ENCODE measurements around the gene DCTN1.

DCTN1 gene

DNA sequence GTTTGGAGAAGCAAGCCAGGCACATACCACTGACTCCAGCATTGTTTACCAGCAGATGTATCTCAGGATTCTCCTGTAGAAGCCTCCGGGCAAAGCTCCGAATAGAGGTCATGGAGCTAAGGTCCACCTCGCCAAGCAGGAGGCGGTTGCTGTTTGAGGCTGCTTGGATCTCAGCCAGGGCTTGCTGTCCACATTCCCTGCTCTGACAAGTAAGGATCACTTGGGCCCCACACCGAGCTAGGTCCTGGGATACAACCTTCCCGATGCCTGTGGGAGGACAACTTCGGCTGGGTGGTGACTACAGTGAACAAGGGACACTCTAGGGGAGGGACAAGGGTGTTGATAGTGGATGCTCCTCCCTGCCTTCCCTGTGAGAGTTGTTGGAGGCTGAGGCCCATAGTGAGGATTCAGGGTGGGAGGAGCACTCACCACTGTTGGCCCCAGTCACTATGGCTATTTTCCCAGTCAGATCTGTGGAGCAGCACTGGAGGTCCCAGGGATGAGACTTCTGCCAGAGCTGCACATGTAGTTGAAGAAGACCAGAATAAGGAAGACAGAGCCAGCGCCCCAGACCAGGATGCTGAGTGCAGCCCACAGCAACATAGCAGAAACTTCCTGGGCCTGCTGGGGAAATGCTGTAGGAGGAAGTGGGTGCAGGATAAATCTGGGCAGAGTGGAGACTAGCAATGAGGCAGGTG, 33.0 kb upstream of the DCTN1 start:
- DNase-seq: no peak

GRCh38 chr2:74407682-74408081, 27.6 kb upstream of the DCTN1 start:
- no peak for DNase-seq

- no peak for DNase-seq
These were observed 25.9 kb upstream of the DCTN1 start for GRCh38 chr2:74406035-74406434.

- DNase-seq: no peak
These were observed 21.8 kb upstream of the DCTN1 start for GRCh38 chr2:74401891-74402290.

DNA sequence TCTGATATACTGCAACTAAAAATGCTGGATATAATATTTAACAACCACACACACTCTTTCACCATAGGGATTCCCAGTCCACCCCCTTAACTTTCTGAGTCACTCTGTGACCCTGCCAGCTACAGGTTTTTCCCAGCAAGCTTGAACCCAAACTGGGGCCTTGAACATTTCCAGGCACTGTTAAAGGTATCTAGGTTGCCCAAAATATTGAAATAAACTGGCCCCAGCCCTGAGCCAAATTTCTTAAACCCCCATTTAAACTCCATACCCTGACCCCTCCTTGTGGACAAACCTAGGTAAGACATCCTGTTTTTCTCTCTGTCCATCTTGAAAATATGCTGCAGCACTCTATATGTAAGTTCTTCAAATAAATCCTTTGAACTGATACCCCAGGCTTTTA, 19.7 kb upstream of the DCTN1 start:
- peak; percentile 40 for DNase-seq

- no peak for DNase-seq
These were observed 16.0 kb upstream of the DCTN1 start for GRCh38 chr2:74396149-74396548.

- DNase-seq: no peak
These were observed 13.4 kb upstream of the DCTN1 start for GRCh38 chr2:74393525-74393924.

- DNase-seq: no peak
These were observed 12.3 kb upstream of the DCTN1 start for GRCh38 chr2:74392449-74392743.

DNA sequence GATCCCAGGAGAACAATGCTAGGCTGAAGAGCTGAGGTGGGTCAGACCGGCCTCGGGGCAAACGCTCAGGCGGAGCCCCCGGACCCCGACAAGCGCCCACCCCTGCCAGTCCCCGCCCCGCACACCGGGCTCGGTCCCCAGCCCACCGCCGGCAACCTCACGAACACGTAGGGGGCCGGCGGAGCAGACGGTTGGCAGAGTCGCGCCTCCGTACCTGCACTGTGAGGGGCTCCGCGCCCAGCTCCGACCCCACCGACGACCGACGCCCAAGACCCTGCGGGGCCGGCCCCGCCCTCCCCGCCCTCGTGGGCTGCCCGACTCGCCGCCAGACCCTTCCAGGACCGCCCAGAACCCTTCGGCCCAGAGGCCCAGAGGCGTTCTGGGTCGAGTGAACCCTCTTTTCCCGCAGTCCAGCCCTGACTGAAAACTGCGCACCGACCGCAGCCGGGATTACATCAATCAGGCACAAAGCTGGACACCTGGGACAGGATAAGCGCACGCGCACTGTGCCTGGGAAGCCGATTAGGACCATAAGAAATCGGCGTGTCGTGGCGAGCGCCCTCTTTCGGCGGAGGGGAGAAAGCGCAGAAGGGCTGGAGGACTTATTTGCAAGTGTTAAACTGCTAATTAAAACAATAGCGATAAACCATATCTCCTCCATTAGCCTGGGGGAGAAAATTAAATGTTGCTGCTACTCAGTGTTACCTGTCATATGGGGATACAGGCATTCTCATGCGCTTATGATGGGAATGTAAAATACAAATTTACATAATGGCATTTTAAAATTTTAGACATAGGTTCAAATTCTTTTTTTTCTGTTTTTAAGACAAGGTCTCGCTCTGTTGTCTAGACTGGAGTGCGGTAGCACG, 11.7 kb upstream of the DCTN1 start:
- peak; percentile 92 for DNase-seq

DNA sequence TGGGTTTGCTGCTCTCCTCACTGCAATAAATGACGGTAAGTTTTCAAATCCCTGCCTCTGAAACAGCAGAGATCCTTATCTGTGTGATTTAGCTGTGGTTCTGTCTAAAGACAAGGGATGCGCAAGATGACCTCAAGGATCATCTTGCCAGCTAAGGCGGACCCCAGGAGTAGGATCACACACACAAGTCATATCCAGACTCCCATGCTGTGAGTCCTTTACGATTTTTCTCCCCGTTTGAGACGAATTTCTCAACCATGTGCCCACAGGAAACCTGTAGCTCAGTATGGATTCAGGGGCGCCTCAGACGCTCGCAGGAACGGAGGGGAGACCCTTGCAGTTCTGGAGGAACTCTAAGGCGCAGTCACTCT, 11.1 kb upstream of the DCTN1 start:
- DNase-seq: no peak

GRCh38 chr2:74390606-74391005, 10.5 kb upstream of the DCTN1 start:
- no peak for DNase-seq

GRCh38 chr2:74387346-74387745, 7.2 kb upstream of the DCTN1 start:
- no peak for DNase-seq

GRCh38 chr2:74385396-74385795, 5.3 kb upstream of the DCTN1 start:
- DNase-seq: no peak

DNA sequence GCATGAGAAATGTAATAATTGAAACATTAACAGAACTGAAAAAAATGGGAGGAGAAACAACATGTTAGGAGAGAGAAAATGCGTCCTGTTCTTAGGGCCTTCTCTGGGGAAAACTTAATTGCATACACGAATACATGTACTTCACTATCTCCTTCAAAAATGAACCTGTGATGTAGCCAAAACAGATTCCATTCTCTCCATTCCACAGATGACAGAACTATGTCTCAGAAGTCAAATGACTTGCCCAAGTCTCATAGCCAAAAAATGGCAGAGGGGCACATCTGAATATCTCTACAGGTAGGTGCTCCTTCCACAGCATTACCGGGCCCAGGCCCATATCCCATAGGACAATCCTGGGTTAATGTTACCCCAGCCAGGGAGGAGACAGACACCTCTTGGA, 3.9 kb upstream of the DCTN1 start:
- DNase-seq: no peak

DNA sequence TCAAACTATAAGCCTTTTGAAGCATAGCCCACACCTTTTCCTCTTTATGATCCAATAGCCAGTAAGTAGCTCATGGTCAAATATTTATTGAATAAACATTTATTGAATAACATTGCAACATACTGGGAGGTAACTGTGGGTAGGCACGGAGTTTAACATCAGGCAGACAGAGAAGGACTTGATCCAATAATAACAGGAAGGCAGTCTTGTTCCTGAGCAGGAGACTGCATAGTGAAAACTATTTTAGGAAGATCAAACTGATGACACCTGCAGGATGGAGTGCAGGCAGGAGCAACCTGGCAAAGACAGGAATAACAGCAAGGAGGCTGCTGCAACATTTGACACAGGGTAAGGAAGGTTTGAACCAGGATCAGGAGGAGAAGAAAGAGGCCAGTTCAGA, 3.1 kb upstream of the DCTN1 start:
- no peak for DNase-seq

DNA sequence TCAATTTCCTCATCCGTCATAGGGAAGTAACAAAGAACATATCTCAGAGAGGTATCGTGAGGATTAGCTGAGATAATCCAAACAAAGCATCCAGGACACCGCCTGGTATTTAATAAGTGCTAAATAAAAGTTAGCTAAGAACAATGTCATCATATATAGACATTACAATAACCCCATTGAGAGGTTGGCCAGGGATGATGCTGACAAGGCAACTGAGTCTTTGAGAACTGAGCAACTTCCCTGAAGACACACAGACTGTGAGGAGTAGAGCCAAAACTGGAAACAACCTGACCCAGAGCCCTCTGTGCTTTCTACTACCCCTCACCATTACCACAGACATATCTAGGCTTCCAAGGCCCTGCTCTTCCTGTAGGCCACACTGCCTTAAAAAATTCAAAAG, 1.6 kb upstream of the DCTN1 start:
- DNase-seq: no peak

DNA sequence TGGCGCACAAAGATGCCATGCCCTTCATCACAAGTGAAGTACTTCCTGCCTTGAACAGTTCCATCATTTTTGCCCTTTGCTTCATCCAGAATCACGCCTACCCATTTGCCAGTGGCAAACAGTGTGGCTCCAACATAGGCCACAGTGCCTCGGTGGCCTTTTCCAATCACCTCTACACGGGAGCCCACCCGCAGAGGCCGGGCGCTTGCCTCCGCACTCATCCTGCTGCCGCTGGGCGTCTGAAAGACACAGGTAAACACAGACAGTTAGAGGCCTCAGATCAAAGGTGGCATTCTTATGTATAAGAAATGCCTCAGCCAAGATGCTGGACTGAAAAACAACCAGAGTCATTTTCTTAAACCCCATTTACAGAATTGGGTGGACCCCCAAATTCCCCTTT, 2.1 kb downstream of the DCTN1 start:
- DNase-seq: no peak

DNA sequence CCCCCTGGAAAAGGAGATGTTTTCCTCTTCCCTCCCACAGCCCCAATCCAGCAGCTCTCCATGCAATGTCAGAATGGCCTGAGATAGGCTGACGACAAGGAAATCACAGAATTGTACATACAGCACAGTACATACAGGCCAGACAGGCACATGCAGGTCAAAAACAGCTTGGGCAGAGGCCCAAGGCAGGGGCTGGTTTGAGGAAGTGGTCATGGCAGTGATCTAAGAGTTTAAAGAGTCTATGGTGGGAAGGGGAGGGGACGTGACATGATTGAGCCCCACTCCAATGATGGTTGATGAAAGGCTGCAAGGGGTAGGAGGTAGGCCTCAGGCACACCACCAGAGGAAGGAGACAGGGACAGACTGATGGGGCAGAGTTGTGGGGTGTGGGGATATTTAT, 4.3 kb downstream of the DCTN1 start:
- no peak for DNase-seq

GRCh38 chr2:74374509-74375205, 5.5 kb downstream of the DCTN1 start:
- no peak for DNase-seq

GRCh38 chr2:74373985-74374384, 6.1 kb downstream of the DCTN1 start:
- no peak for DNase-seq

DNA sequence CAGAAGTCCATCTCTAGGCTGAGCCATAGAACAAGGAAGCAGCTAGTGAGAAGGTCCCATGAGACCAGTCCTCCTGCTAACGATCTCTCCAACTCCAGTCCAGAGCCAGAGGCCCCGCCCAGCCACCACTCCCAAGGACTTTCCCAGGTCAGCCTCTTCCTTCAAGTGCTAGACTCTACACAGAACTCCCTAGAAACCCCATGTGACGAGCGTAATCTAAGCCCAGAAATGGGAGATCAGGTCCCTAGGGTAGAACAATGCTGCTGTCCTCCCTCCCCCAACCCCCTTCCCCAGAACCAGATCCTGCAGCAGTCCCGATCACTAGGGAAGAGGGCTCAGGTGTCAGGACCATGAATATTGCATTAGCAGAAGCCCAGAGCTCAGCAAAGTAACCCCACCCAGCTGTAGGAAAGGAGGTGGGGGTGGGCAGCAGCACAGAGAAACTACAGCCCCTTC, 6.9 kb downstream of the DCTN1 start:
- DNase-seq: no peak

DNA sequence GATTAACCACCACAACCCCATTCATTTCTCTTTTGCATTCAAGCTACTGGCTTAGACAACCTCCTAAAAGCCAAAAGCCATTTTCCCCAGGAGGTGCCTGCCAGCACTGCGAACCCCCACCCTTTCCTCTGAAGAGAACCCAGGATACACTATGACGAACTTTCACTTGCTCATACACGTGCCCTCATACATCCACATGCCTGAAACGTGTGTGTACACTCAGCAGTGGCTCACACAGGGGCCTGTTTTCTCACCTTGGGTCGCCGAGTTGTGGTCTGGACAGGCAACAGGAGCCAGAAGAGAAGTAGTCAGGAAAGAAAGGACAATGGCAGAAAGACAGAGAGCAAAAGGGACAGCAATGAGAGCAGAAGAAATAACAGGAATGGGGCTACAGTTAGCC, 7.4 kb downstream of the DCTN1 start:
- DNase-seq: no peak

GRCh38 chr2:74371421-74371820, 8.7 kb downstream of the DCTN1 start:
- DNase-seq: no peak

GRCh38 chr2:74369976-74370375, 10.1 kb downstream of the DCTN1 start:
- no peak for DNase-seq

All from central memory CD4-positive, alpha-beta T cell (primary cell).